GM21786 (cell line): ENCODE results near the gene VIT.

Experiments used
- ATAC-seq: cut with Tn5 transposase; IDR thresholded peaks from one replicate; pipeline ENCODE4 v1.9.1; 2021; ENCODE audit not compliant: unreplicated experiment

The VIT gene

GRCh38 chr2:36696533-36696932, at the start of gene VIT:
VIT (plus strand) TSS chr2:36696707; CDS start chr2:36716371, 19,664 bp downstream.
- ATAC-seq: no peak

GRCh38 chr2:36650031-36650829, 46.3 kb upstream of the VIT start:
- peak; percentile 92 for ATAC-seq

- no peak for ATAC-seq
Observed at GRCh38 chr2:36653155-36653554, 43.4 kb upstream of the VIT start.

GRCh38 chr2:36653967-36654694, 42.4 kb upstream of the VIT start:
- no peak for ATAC-seq

GRCh38 chr2:36655453-36655852, 41.1 kb upstream of the VIT start:
- ATAC-seq: no peak

- no peak for ATAC-seq
Observed at GRCh38 chr2:36657703-36658102, 38.8 kb upstream of the VIT start.

- ATAC-seq: no peak
Observed at GRCh38 chr2:36658277-36658748, 38.2 kb upstream of the VIT start.

- ATAC-seq: no peak
Observed at GRCh38 chr2:36659218-36659617, 37.3 kb upstream of the VIT start.

- ATAC-seq: peak; percentile 59
Observed at GRCh38 chr2:36659872-36660312, 36.6 kb upstream of the VIT start.

GRCh38 chr2:36662638-36663037, 33.9 kb upstream of the VIT start:
- ATAC-seq: no peak

- ATAC-seq: no peak
Observed at GRCh38 chr2:36663295-36663694, 33.2 kb upstream of the VIT start.

GRCh38 chr2:36663851-36664695, 32.4 kb upstream of the VIT start:
- peak; percentile 81 for ATAC-seq

GRCh38 chr2:36664696-36665076, 31.8 kb upstream of the VIT start:
- ATAC-seq: no peak

- ATAC-seq: no peak
Observed at GRCh38 chr2:36667931-36668330, 28.6 kb upstream of the VIT start.

- no peak for ATAC-seq
Observed at GRCh38 chr2:36670881-36671595, 25.5 kb upstream of the VIT start.

- no peak for ATAC-seq
Observed at GRCh38 chr2:36671731-36672130, 24.8 kb upstream of the VIT start.

- ATAC-seq: no peak
Observed at GRCh38 chr2:36672199-36672598, 24.3 kb upstream of the VIT start.

GRCh38 chr2:36675579-36676282, 20.8 kb upstream of the VIT start:
- ATAC-seq: no peak

- no peak for ATAC-seq
Observed at GRCh38 chr2:36676364-36676763, 20.1 kb upstream of the VIT start.

- no peak for ATAC-seq
Observed at GRCh38 chr2:36677386-36677785, 19.1 kb upstream of the VIT start.
